Smooth muscle cell (in vitro differentiated cells): Measurements from ENCODE around the gene GRAMD2A. TPM values are rescaled to one million over a fixed set of nuclear protein-coding genes. Genes with fewer than 3 reads are reported as not detected.

ENCODE experiments used
- DNase-seq: peaks from one replicate; lab custom pipeline; 2025; ENCODE audit not compliant: unreplicated experiment; lab: John Stamatoyannopoulos, UW
- H2AFZ ChIP-seq: fragments of 200-600 bp; sonication (generic); 2 replicates; pipeline ENCODE4 v1.6.0; 2016; ENCODE audit warnings: antibody characterized with exemption, low read depth, mild to moderate bottlenecking
- H3F3A ChIP-seq: fragments of 200-600 bp; sonication (generic); 2 replicates; pipeline ENCODE4 v1.6.0; 2017; ENCODE audit warnings: antibody characterized with exemption, low read depth
- H3K27ac ChIP-seq: fragments of 200-600 bp; sonication (generic); 2 replicates; pipeline ENCODE4 v1.5.1; 2016; ENCODE audit warnings: low read depth, mild to moderate bottlenecking
- H3K27me3 ChIP-seq: fragments of 200-600 bp; sonication (generic); 2 replicates; pipeline ENCODE4 v1.6.1; 2016; ENCODE audit warnings: low read depth, mild to moderate bottlenecking
- H3K36me3 ChIP-seq: fragments of 200-600 bp; sonication (generic); 2 replicates; pipeline ENCODE4 v1.5.1; 2016; ENCODE audit warnings: low read depth
- H3K4me1 ChIP-seq: fragments of 200-600 bp; sonication (generic); 2 replicates; pipeline ENCODE4 v1.5.1; 2016; ENCODE audit warnings: low read depth
- H3K4me2 ChIP-seq: fragments of 200-600 bp; sonication (generic); 2 replicates; pipeline ENCODE4 v1.6.0; 2016; ENCODE audit warnings: mild to moderate bottlenecking
- H3K4me3 ChIP-seq: fragments of 200-600 bp; sonication (generic); 2 replicates; pipeline ENCODE4 v1.5.1; 2016; ENCODE audit warnings: mild to moderate bottlenecking
- H3K79me2 ChIP-seq: fragments of 200-600 bp; sonication (generic); 2 replicates; pipeline ENCODE4 v1.6.0; 2016; ENCODE audit warnings: low read depth, mild to moderate bottlenecking
- H3K9ac ChIP-seq: fragments of 200-600 bp; sonication (generic); 2 replicates; pipeline ENCODE4 v1.6.0; 2016; ENCODE audit warnings: low read depth
- H3K9me3 ChIP-seq: fragments of 200-600 bp; sonication (generic); replicated peaks from 2 replicates; pipeline ENCODE4 v1.5.1; 2016; ENCODE audit warnings: low read depth
- H4K20me1 ChIP-seq: fragments of 200-600 bp; sonication (generic); 2 replicates; pipeline ENCODE4 v1.6.0; 2016; ENCODE audit warnings: low read depth
- WGBS: methylation state at CpG from one replicate; pipeline ENCODE4 v1.1.7; 2016; ENCODE audit warnings: low lambda C conversion rate; 5-methylcytosine and 5-hydroxymethylcytosine counted together
- polyA plus RNA-seq: library from polyadenylated mRNA; unstranded; fragments of >200 nt; fragmentation: Nextera tagmentation; extraction: Ambion mirVana; gene quantifications from 2 replicates; pipeline ENCODE4 v1.2.1, GENCODE V29; 2016
- total RNA-seq: library from RNA; depleted of rRNA; stranded (reverse); fragments of >200 nt; gene quantifications from 2 replicates; pipeline ENCODE4 v1.2.3, GENCODE V29; 2014
- TF ChIP-seq, protein P1 (sequence below): fragments of 200-600 bp; sonication (generic); IDR thresholded peaks from 2 replicates; pipeline ENCODE4 v1.5.1; 2017; ENCODE audit warnings: borderline replicate concordance, mild to moderate bottlenecking, antibody characterized with exemption; ENCODE audit not compliant: insufficient read depth, poor library complexity, severe bottlenecking

GRAMD2A gene
- total and polyA plus RNA-seq, 2 experiments from 2014 or later: 0.54 to 2.1 TPM

- Histone ChIP-seq H3K4me2 (no peak overlapping the region), H3K79me2 (peaks cover 14% of the 10 kb centered on the region), H3K9ac (no peak overlapping the region), H3F3A (peaks cover 66% of the 10 kb centered on the region), H2AFZ (no peak overlapping the region), H3K27me3 (no peaks in the 10 kb centered on the region), H3K36me3 (peaks cover 55% of the 10 kb centered on the region), H3K4me3 (no peak overlapping the region), H3K4me1 (no peaks in the 10 kb centered on the region), H3K27ac (no peak overlapping the region), H4K20me1 (peaks cover 99% of the 10 kb centered on the region), H3K9me3 (no peaks in the 10 kb centered on the region)
- TF ChIP-seq, protein P1, sequence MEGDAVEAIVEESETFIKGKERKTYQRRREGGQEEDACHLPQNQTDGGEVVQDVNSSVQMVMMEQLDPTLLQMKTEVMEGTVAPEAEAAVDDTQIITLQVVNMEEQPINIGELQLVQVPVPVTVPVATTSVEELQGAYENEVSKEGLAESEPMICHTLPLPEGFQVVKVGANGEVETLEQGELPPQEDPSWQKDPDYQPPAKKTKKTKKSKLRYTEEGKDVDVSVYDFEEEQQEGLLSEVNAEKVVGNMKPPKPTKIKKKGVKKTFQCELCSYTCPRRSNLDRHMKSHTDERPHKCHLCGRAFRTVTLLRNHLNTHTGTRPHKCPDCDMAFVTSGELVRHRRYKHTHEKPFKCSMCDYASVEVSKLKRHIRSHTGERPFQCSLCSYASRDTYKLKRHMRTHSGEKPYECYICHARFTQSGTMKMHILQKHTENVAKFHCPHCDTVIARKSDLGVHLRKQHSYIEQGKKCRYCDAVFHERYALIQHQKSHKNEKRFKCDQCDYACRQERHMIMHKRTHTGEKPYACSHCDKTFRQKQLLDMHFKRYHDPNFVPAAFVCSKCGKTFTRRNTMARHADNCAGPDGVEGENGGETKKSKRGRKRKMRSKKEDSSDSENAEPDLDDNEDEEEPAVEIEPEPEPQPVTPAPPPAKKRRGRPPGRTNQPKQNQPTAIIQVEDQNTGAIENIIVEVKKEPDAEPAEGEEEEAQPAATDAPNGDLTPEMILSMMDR: no peak
- no peak for DNase-seq
- 97% methylated on average over 2 of the region's 2 CpGs for WGBS
Measured at GRCh38 chr15:72205273-72205672, 7.7 kb upstream of the GRAMD2A start.

GRCh38 chr15:72203507-72203837, 5.9 kb upstream of the GRAMD2A start:
- no peaks in the 10 kb centered on the region for H3K27me3 ChIP-seq
- no peak overlapping the region for H2AFZ ChIP-seq
- no peak overlapping the region for H3K4me2 ChIP-seq
- no peak for DNase-seq
- no peaks in the 10 kb centered on the region for H3K9me3 ChIP-seq
- WGBS: 90% methylated on average over 5 of the region's 5 CpGs
- H3K27ac ChIP-seq: no peak overlapping the region
- H3K79me2 ChIP-seq: peaks cover 6% of the 10 kb centered on the region
- H4K20me1 ChIP-seq: peaks cover 100% of the 10 kb centered on the region
- peaks cover 50% of the 10 kb centered on the region for H3K36me3 ChIP-seq
- no peak overlapping the region for H3K4me3 ChIP-seq
- peaks cover 81% of the 10 kb centered on the region for H3F3A ChIP-seq
- H3K4me1 ChIP-seq: no peaks in the 10 kb centered on the region
- H3K9ac ChIP-seq: no peak overlapping the region
- TF ChIP-seq, protein P1: no peak

DNA sequence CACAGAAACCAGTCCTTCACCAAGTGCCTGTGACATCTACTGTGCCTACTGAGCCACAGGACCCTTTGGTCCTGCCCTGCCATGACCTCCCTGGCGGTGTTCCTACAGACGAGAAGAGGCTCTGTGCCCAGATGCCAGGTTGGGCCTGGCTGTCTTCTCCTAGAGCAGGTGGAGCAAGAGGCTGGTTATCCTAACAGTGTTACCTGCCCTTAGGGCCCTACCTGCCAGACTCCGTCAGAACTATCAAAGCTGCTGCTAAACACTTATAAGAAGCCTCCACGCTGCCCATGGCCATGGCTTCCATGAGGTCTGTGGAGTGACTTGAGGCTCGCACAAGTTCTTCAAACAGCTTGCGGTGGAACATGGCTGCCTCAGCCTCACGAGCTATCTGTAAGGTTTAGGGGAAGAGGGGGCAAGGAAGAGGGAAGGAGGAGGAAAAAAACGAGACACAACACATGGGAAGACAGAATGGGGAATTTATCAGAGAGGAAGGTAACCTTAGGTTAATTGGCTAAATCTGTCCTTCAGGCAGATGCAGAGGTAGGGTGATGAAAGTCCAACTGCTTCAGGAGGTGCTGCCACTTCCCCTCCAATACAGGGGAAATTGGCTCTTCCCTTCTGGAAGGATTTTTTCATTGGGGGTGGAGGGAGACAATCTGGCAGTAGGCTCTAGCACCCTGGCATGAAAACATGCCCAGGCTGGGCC, 5.4 kb upstream of the GRAMD2A start:
- peaks cover 6% of the 10 kb centered on the region for H3K79me2 ChIP-seq
- WGBS: 96% methylated on average over 8 of the region's 8 CpGs
- no peak overlapping the region for H3K4me3 ChIP-seq
- H3K27me3 ChIP-seq: no peaks in the 10 kb centered on the region
- H3K4me1 ChIP-seq: no peaks in the 10 kb centered on the region
- no peak overlapping the region for H3K9ac ChIP-seq
- H3K36me3 ChIP-seq: peaks cover 45% of the 10 kb centered on the region
- no peaks in the 10 kb centered on the region for H3K9me3 ChIP-seq
- no peak for DNase-seq
- TF ChIP-seq, protein P1: no peak
- no peak overlapping the region for H2AFZ ChIP-seq
- H3K4me2 ChIP-seq: no peak overlapping the region
- no peak overlapping the region for H3K27ac ChIP-seq
- H3F3A ChIP-seq: peaks cover 85% of the 10 kb centered on the region
- peaks cover 100% of the 10 kb centered on the region for H4K20me1 ChIP-seq

- peak overlapping the region; percentile 11 for H3K27ac ChIP-seq
- H3K9me3 ChIP-seq: no peaks in the 10 kb centered on the region
- no peak overlapping the region for H3K4me3 ChIP-seq
- no peak overlapping the region for H3K4me2 ChIP-seq
- no peak overlapping the region for H2AFZ ChIP-seq
- H3K4me1 ChIP-seq: no peaks in the 10 kb centered on the region
- H3K9ac ChIP-seq: no peak overlapping the region
- 95% methylated on average over 13 of the region's 13 CpGs for WGBS
- H4K20me1 ChIP-seq: peaks cover 95% of the 10 kb centered on the region
- TF ChIP-seq, protein P1: no peak
- peaks cover 43% of the 10 kb centered on the region for H3K36me3 ChIP-seq
- no peak for DNase-seq
- H3K79me2 ChIP-seq: peaks cover 6% of the 10 kb centered on the region
- peaks cover 82% of the 10 kb centered on the region for H3F3A ChIP-seq
- H3K27me3 ChIP-seq: no peaks in the 10 kb centered on the region
Measured at GRCh38 chr15:72202302-72202701, 4.7 kb upstream of the GRAMD2A start.
